ENCODE results near the gene PAFAH1B2. TPM values are rescaled to one million over a fixed set of nuclear protein-coding genes. Genes with fewer than 3 reads are reported as not detected.

The PAFAH1B2 gene
- total RNA-seq, 2 experiments from 2014 or later: 59.9 to 62.8 TPM

DNA sequence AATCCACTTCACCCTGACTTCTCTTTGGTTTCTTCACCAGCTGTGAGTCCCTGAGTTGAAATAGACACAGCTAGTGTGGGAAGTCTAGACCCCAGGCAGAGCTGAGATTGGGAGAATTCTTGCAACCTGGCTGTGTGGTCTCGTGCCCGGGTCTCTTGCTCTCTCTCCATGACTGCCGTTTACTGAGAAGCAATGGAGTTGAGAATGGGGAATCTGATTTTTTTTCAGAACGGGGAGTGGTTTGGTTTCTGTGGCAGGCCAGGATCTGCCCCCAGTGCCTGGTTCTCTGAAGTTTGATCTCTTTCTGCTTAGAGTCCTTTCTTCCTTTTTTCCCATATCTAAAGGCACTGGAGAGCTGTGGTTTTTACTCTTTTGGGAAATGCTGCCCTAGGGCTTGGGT lies 35.9 kb downstream of the PAFAH1B2 start:
- TF ChIP-seq, protein P1, sequence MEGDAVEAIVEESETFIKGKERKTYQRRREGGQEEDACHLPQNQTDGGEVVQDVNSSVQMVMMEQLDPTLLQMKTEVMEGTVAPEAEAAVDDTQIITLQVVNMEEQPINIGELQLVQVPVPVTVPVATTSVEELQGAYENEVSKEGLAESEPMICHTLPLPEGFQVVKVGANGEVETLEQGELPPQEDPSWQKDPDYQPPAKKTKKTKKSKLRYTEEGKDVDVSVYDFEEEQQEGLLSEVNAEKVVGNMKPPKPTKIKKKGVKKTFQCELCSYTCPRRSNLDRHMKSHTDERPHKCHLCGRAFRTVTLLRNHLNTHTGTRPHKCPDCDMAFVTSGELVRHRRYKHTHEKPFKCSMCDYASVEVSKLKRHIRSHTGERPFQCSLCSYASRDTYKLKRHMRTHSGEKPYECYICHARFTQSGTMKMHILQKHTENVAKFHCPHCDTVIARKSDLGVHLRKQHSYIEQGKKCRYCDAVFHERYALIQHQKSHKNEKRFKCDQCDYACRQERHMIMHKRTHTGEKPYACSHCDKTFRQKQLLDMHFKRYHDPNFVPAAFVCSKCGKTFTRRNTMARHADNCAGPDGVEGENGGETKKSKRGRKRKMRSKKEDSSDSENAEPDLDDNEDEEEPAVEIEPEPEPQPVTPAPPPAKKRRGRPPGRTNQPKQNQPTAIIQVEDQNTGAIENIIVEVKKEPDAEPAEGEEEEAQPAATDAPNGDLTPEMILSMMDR (conservative IDR thresholded peaks at IDR 0.05; ENCODE audit: low read length): no peak
- TF ChIP-seq EZH2phosphoT487 (IDR thresholded peaks at IDR 0.05; ENCODE audit: borderline replicate concordance, low read depth, low read length): no peak
- Histone ChIP-seq H3K79me2 (ENCODE audit: insufficient read depth, low read depth, low read length) (peaks cover 3% of the 10 kb centered on the region; the same call in 1 of the 2 replicates), H2AFZ (ENCODE audit: low read length) (peak overlapping the region; percentile 13; the same call in 1 of the 2 replicates), H3K9me3 (ENCODE audit: low read length) (no peaks in the 10 kb centered on the region), H3K9me2 (ENCODE audit: insufficient read depth, low read length) (no peaks in the 10 kb centered on the region), H3K4me1 (ENCODE audit: insufficient read depth, low read length, poor library complexity, severe bottlenecking) (peaks cover 30% of the 10 kb centered on the region), H4K20me1 (ENCODE audit: insufficient read depth, low read length) (no peaks in the 10 kb centered on the region), H3K4me2 (ENCODE audit: low read length) (peak overlapping the region; percentile 86), H3K36me3 (ENCODE audit: insufficient read depth, low read length) (peaks cover 15% of the 10 kb centered on the region; the same call in 1 of the 2 replicates), H3K27ac (ENCODE audit: low read depth, low read length, poor library complexity, severe bottlenecking) (peak overlapping the region; percentile 52), H3K4me3 (ENCODE audit: low read depth, low read length, poor library complexity, severe bottlenecking) (peak overlapping the region; percentile 88)
- intact Hi-C loops (cut with micrococcal nuclease; ENCODE audit: unreplicated experiment): no loop called here
- no TSS peak for BruUV-seq (replicated peaks)
- ChIA-PET POLR2A (interaction anchor here (0.5 to 5.2 kb wide), 15 partner anchors 10 to 396 kb away, joined by 3 to 30 read pairs (median 4); partner anchors contain the start of genes PCSK7, RNF214 and ZPR1), CTCF (ENCODE audit: unreplicated experiment) (interaction anchor here (1.2 to 1.9 kb wide), 4 partner anchors 36 to 389 kb away, joined by 4 to 8 read pairs (median 6); partner anchors contain the start of genes APOA5 and PAFAH1B2)
- DNase-seq (ENCODE audit: low spot score): no peak

DNA sequence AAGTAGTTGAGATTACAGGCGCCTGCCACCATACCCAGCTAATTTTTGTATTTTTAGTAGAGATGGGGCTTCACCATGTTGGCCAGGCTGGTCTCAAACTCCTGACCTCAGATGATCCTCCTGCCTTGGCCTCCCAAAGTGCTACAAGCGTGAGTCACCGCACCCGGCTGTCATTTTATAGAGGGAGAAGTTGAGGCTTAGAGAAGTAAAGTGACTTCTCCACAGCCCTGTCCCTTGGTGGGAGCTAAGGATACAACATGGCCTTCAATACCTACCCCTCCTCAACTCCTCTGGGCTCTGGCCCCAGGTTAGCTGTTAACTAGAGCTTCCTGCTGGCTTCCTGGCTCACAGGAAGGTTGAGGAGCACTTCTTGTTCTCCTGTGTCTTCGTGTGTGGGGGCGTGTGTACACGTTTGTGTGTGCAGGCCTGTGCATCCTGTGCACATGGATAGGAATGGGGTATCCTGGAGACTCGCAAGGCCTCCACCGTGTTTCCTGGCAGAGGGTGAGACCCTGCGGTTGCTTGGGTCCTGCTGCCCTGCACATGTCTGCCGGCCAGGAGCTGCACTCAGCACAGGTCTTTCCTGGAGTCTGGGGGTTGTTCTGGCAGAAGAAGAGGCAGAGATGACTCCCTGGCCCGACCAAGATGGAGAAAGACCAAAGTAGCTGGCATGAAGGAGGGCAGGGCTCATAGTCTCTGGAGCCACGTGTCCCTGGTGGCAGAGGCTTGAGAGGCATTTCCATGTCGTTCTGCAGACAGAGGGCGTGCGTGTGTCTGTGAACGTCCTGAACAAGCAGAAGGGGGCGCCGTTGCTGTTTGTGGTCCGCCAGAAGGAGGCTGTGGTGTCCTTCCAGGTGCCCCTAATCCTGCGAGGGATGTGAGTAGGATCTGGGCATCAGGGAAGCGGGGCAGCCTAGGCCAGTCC lies 36.8 kb downstream of the PAFAH1B2 start:
- Histone ChIP-seq H3K36me3 (ENCODE audit: insufficient read depth, low read length) (peaks cover 15% of the 10 kb centered on the region; the same call in 1 of the 2 replicates), H3K9me2 (ENCODE audit: insufficient read depth, low read length) (no peaks in the 10 kb centered on the region), H3K4me1 (ENCODE audit: insufficient read depth, low read length, poor library complexity, severe bottlenecking) (peaks cover 39% of the 10 kb centered on the region), H3K4me2 (ENCODE audit: low read length) (peak overlapping the region; percentile 86), H3K27ac (ENCODE audit: low read depth, low read length, poor library complexity, severe bottlenecking) (no peak overlapping the region), H4K20me1 (ENCODE audit: insufficient read depth, low read length) (no peaks in the 10 kb centered on the region), H3K9me3 (ENCODE audit: low read length) (no peaks in the 10 kb centered on the region), H3K79me2 (ENCODE audit: insufficient read depth, low read depth, low read length) (peaks cover 3% of the 10 kb centered on the region; the same call in 1 of the 2 replicates), H3K4me3 (ENCODE audit: low read depth, low read length, poor library complexity, severe bottlenecking) (peak overlapping the region; percentile 24), H2AFZ (ENCODE audit: low read length) (peak overlapping the region; percentile 62)
- DNase-seq (ENCODE audit: low spot score): peak; percentile 89
- POLR2A ChIA-PET: interaction anchor here (0.6 to 5.2 kb wide), 13 partner anchors 10 to 397 kb away, joined by 3 to 30 read pairs (median 4); partner anchors contain the start of genes PCSK7, RNF214 and ZPR1
- BruUV-seq (replicated peaks): no TSS peak
- intact Hi-C loops (cut with micrococcal nuclease; ENCODE audit: unreplicated experiment): loop anchor here (1.0 kb wide), 2 partner anchors 45 to 390 kb away; partner anchors contain the start of gene APOA5
- TF ChIP-seq EZH2phosphoT487 (IDR thresholded peaks at IDR 0.05; ENCODE audit: borderline replicate concordance, low read depth, low read length): no peak
- TF ChIP-seq, protein P1 (conservative IDR thresholded peaks at IDR 0.05; ENCODE audit: low read length): peak; percentile 79
- CTCF ChIA-PET (ENCODE audit: unreplicated experiment): interaction anchor here (0.7 to 1.4 kb wide), 4 partner anchors 20 to 390 kb away, joined by 3 to 6 read pairs (median 4); partner anchors contain the start of gene APOA5

Measured in OCI-LY7 (cell line).